Prostate gland (tissue), 2 donors: ENCODE measurements around the gene SIRT7. TPM values are rescaled to one million over a fixed set of nuclear protein-coding genes. Genes with fewer than 3 reads are reported as not detected.

Source experiments
- DNase-seq: peaks from one replicate; pipeline ENCODE4 v3.0.0-alpha.2; 2019; ENCODE audit warnings: low spot score
- H3K27ac ChIP-seq, 2 donors: fragments of 200-600 bp; sonication (generic); 2 replicates each; pipeline ENCODE4 v1.5.1; 2017 to 2019
- H3K27me3 ChIP-seq: fragments of 200-600 bp; sonication (generic); replicated peaks from 2 replicates; pipeline ENCODE4 v1.5.1; 2019; ENCODE audit not compliant: insufficient read depth
- H3K36me3 ChIP-seq, 2 donors: fragments of 200-600 bp; sonication (generic); 1 replicate in 1 of 2; 2 replicates in 1 of 2; pipeline versions ENCODE4 v1.5.1 to v1.8.1; 2017 to 2019
- H3K4me1 ChIP-seq: fragments of 200-600 bp; sonication (generic); replicated peaks from 2 replicates; pipeline ENCODE4 v1.5.1; 2019
- H3K4me3 ChIP-seq, 2 donors: fragments of 200-600 bp; sonication (generic); 2 replicates each; pipeline ENCODE4 v1.5.1; 2017 to 2019
- H3K9me3 ChIP-seq: fragments of 200-600 bp; sonication (generic); 2 replicates; pipeline ENCODE4 v1.5.1; 2017
- CTCF ChIP-seq, 4 experiments: fragments of 200-600 bp in 2 of 4; fragments of 450-650 bp in 2 of 4; sonication (generic) in 2 of 4; IDR thresholded peaks; 1 replicate in 3 of 4; 2 replicates in 1 of 4; pipeline ENCODE4 v1.5.1; 2016 to 2019; ENCODE audit warnings: antibody characterized with exemption in 4 of 4, mild to moderate bottlenecking in 2 of 4, moderate library complexity in 2 of 4
- POLR2A ChIP-seq: fragments of 450-650 bp; IDR thresholded peaks from one replicate; pipeline ENCODE4 v1.6.1; 2016; ENCODE audit warnings: antibody characterized with exemption, mild to moderate bottlenecking
- POLR2AphosphoS5 ChIP-seq: sonication (generic); formaldehyde crosslinking; IDR thresholded peaks from one replicate; pipeline ENCODE4 v1.6.1; 2017; ENCODE audit warnings: antibody characterized with exemption
- WGBS: methylation state at CpG from one replicate; pipeline ENCODE4 v1.1.5; 2018; 5-methylcytosine and 5-hydroxymethylcytosine counted together
- intact Hi-C: fragments of 100-400 bp; cut with DNase I; formaldehyde crosslinking; loops from one replicate; pipeline ENCODE4 v1.14.2; 2022
- total RNA-seq, 2 donors: library from RNA; depleted of rRNA; stranded (reverse); fragments of >200 nt; gene quantifications; one replicate each; pipeline ENCODE4 v1.1.0, GENCODE V29; 2016

SIRT7 gene
- total RNA-seq, 2 donors from 2014 or later, result 22.4 to 39.9 TPM

DNA sequence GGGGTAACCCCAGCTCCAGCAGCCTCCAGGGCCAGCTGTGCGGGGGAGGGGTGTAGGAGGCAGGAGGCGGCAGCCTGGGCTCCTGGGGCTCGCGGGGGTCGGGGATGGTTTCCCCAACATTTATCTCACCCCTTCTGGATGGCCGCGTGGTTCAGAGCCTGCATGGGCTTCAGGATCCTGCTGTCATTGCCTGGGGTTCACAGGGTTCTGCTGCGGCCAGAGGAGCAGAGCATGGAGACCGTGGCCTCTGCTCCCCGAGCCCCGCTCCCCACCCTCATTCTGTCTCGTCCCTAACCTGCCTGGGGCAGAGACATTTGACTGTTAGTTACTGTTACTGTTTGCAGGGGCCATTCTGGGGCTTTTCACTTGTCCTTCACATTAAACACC is 24.2 kb upstream of the SIRT7 start:
- Histone ChIP-seq H3K4me3 (no peak overlapping the region), H3K27ac (no peak overlapping the region), H3K9me3 (no peaks in the 10 kb centered on the region), H3K36me3 (no peaks in the 10 kb centered on the region), H3K27me3 (no peaks in the 10 kb centered on the region), H3K4me1 (no peaks in the 10 kb centered on the region)
- TF ChIP-seq POLR2A (no peak), CTCF (IDR thresholded peaks at IDR 0.05) (no peak), POLR2AphosphoS5 (no peak)
- no peak for DNase-seq
- WGBS, result 58% methylated on average over 10 of the region's 12 CpGs
- intact Hi-C loops, result no loop called here

DNA sequence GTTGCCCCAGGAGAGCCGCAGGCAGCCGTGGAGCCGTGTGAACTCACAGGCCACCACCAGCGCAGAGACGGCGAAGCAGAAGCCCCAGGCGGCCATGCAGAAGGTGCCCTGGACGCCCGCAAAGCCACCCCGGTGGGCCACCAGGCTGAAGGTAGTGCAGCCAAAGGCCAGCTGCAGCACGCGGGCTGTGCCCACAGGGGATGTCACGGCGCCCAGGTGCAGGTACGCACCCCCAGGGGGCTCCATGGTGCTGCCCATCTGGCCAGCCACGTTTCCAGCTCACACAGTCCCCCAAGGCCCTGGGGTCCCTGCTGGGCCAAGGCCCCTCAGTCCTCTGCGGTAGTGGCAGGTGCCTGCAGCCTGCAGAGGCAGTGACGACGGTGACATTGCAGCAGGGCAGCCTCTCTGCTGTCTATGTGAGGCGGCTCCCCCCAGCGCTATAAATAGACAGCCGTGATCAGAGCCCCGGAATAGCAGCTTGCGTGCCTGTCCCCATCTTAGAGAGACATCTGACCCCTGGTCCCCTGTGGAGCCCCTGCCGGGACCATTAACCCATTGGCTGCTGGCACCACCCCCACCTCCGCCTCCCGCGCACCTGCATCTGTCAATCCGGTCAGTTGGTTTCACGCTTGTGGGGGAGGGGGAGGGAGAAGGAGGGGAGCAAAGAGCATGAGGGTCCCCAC is 23.6 kb upstream of the SIRT7 start:
- WGBS, result 44% methylated on average over 27 of the region's 30 CpGs
- no peaks in the 10 kb centered on the region for H3K36me3 ChIP-seq
- H3K4me3 ChIP-seq, result no peak overlapping the region
- no peak for TF ChIP-seq CTCF (IDR thresholded peaks at IDR 0.05)
- TF ChIP-seq POLR2AphosphoS5, result no peak
- no peak for TF ChIP-seq POLR2A
- intact Hi-C loops, result no loop called here
- no peak overlapping the region for H3K27ac ChIP-seq
- no peaks in the 10 kb centered on the region for H3K9me3 ChIP-seq
- no peaks in the 10 kb centered on the region for H3K4me1 ChIP-seq
- H3K27me3 ChIP-seq, result no peaks in the 10 kb centered on the region
- no peak for DNase-seq

GRCh38 chr17:81940538-81941483 is 22.8 kb upstream of the SIRT7 start:
- no peak for DNase-seq
- no peak for TF ChIP-seq POLR2A
- no peak for TF ChIP-seq POLR2AphosphoS5
- TF ChIP-seq CTCF (IDR thresholded peaks at IDR 0.05), result no peak
- WGBS, result 93% methylated on average over 55 of the region's 56 CpGs
- no peak overlapping the region for H3K4me3 ChIP-seq
- no peaks in the 10 kb centered on the region for H3K36me3 ChIP-seq
- H3K27me3 ChIP-seq, result no peaks in the 10 kb centered on the region
- H3K4me1 ChIP-seq, result no peaks in the 10 kb centered on the region
- intact Hi-C loops, result no loop called here
- no peak overlapping the region for H3K27ac ChIP-seq
- no peaks in the 10 kb centered on the region for H3K9me3 ChIP-seq

DNA sequence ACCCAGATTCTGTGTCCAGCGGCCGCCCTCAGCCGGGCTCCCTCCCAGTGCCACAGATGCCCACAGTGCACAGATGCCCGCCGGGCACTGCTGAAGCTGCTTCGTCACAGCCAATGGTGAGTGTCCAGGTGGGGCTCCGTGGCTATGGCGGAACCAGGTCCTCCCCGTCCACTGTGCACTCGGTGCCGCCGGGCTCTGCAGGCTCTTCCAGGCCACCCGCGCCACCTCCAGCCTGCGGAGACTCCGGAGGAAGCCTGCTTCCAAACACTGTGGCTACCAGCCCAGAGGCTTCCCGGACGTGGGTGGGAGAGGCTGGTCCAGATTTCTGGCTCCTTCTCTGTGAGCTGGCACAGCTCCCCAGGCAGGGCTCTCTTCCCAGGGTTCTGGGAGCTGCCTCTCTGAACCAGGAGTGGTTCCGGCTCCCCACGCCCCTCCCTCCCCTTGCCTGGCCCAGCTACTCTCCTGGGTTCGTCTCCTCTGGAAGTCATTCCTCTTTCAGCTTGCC is 22.0 kb upstream of the SIRT7 start:
- Histone ChIP-seq H3K4me3 (no peak overlapping the region), H3K27ac (no peak overlapping the region), H3K36me3 (no peaks in the 10 kb centered on the region), H3K27me3 (no peaks in the 10 kb centered on the region), H3K4me1 (no peaks in the 10 kb centered on the region), H3K9me3 (no peaks in the 10 kb centered on the region)
- DNase-seq, result no peak
- intact Hi-C loops, result no loop called here
- TF ChIP-seq CTCF (IDR thresholded peaks at IDR 0.05) (no peak), POLR2A (no peak), POLR2AphosphoS5 (no peak)
- WGBS, result 62% methylated on average over 19 of the region's 21 CpGs
